SHP77 treated with DMSO at 0.1 percent for 48 hours (cell line): ENCODE results near the gene PGGT1B.
"Not testable (repeated sequence)": the region's sequence is repeated elsewhere in the genome, so short reads cannot be mapped to it uniquely, and the experiment has no call there.

Experiments used
- DNase-seq: peaks from one replicate; lab custom pipeline; 2025; lab: John Stamatoyannopoulos, UW

PGGT1B gene

GRCh38 chr5:115257981-115258380 lies 4.7 kb downstream of the PGGT1B start:
- DNase-seq: no peak

GRCh38 chr5:115249379-115249778 lies 13.3 kb downstream of the PGGT1B start:
- DNase-seq: not testable (repeated sequence)

GRCh38 chr5:115246361-115246991 lies 16.2 kb downstream of the PGGT1B start:
- DNase-seq: peak; percentile 43

- DNase-seq: no peak
Observed at GRCh38 chr5:115243412-115243811, 19.3 kb downstream of the PGGT1B start.

- no peak for DNase-seq
Observed at GRCh38 chr5:115241881-115242642, 20.6 kb downstream of the PGGT1B start.

- DNase-seq: no peak
Observed at GRCh38 chr5:115237066-115237465, 25.6 kb downstream of the PGGT1B start.

GRCh38 chr5:115236599-115236998 lies 26.1 kb downstream of the PGGT1B start:
- DNase-seq: no peak

GRCh38 chr5:115231598-115231997 lies 31.1 kb downstream of the PGGT1B start:
- no peak for DNase-seq

GRCh38 chr5:115229606-115230005 lies 33.1 kb downstream of the PGGT1B start:
- no peak for DNase-seq

GRCh38 chr5:115227281-115227680 lies 35.4 kb downstream of the PGGT1B start:
- DNase-seq: no peak

GRCh38 chr5:115214541-115214940 lies 48.1 kb downstream of the PGGT1B start:
- no peak for DNase-seq

- DNase-seq: no peak
Observed at GRCh38 chr5:115209279-115209678, 53.4 kb downstream of the PGGT1B start.

GRCh38 chr5:115202952-115203351 lies 59.7 kb downstream of the PGGT1B start:
- DNase-seq: no peak

- no peak for DNase-seq
Observed at GRCh38 chr5:115196161-115196560, 66.5 kb downstream of the PGGT1B start.

- DNase-seq: no peak
Observed at GRCh38 chr5:115194676-115195075, 68.0 kb downstream of the PGGT1B start.

- DNase-seq: no peak
Observed at GRCh38 chr5:115193295-115193694, 69.4 kb downstream of the PGGT1B start.

- no peak for DNase-seq
Observed at GRCh38 chr5:115192098-115192497, 70.6 kb downstream of the PGGT1B start.

GRCh38 chr5:115191474-115192031 lies 71.1 kb downstream of the PGGT1B start:
- no peak for DNase-seq

- DNase-seq: no peak
Observed at GRCh38 chr5:115190388-115190787, 72.3 kb downstream of the PGGT1B start.

- no peak for DNase-seq
Observed at GRCh38 chr5:115189866-115190265, 72.8 kb downstream of the PGGT1B start.

GRCh38 chr5:115186794-115187193 lies 75.9 kb downstream of the PGGT1B start:
- DNase-seq: no peak

GRCh38 chr5:115184770-115185169 lies 77.9 kb downstream of the PGGT1B start:
- DNase-seq: no peak

- no peak for DNase-seq
Observed at GRCh38 chr5:115181757-115182156, 80.9 kb downstream of the PGGT1B start.
